Upper lobe of left lung (tissue), 6 donors: ENCODE measurements around the gene HK2. TPM values are rescaled to one million over a fixed set of nuclear protein-coding genes. Genes with fewer than 3 reads are reported as not detected.

Experiments
- ATAC-seq, 2 donors: fragments of 200-7000 bp; cut with Tn5 transposase; one replicate each; pipeline ENCODE4 v1.9.1; 2022; ENCODE audit warnings: mild to moderate bottlenecking in 2 of 2, moderate library complexity in 2 of 2; ENCODE audit not compliant: low FRiP score in 2 of 2
- DNase-seq, 2 donors: peaks; one replicate each; pipeline ENCODE4 v3.0.0-alpha.2; 2019 to 2020
- H3K27ac ChIP-seq, 4 donors: fragments of 200-600 bp; sonication (generic); one replicate each; pipeline ENCODE4 v1.5.1; 2016 to 2019
- H3K27me3 ChIP-seq, 4 donors: fragments of 200-600 bp; sonication (generic); one replicate each; pipeline ENCODE4 v1.5.1; 2017 to 2019
- H3K36me3 ChIP-seq, 4 donors: fragments of 200-600 bp; sonication (generic); one replicate each; pipeline ENCODE4 v1.5.1; 2016 to 2019
- H3K4me1 ChIP-seq, 4 donors: fragments of 200-600 bp; sonication (generic); one replicate each; pipeline ENCODE4 v1.5.1; 2018 to 2019
- H3K4me3 ChIP-seq, 4 donors: fragments of 200-600 bp; sonication (generic); one replicate each; pipeline ENCODE4 v1.5.1; 2017 to 2019; ENCODE audit warnings: mild to moderate bottlenecking in 2 of 4, moderate library complexity in 1 of 4
- H3K9me3 ChIP-seq, 4 donors: fragments of 200-600 bp; sonication (generic); one replicate each; pipeline ENCODE4 v1.5.1; 2018 to 2019
- CTCF ChIP-seq, 6 experiments: fragments of 450-650 bp in 4 of 6; fragments of 200-600 bp in 2 of 6; sonication (generic) in 2 of 6; IDR thresholded peaks; one replicate each; pipeline ENCODE4 v1.5.1; 2016 to 2019; ENCODE audit warnings: antibody characterized with exemption in 6 of 6
- EP300 ChIP-seq, 4 donors: sonication (generic); formaldehyde crosslinking; IDR thresholded peaks; one replicate each; pipeline ENCODE4 v1.5.1; 2017; ENCODE audit warnings: antibody characterized with exemption in 4 of 4, control low read depth in 2 of 4
- POLR2A ChIP-seq, 4 donors: fragments of 450-650 bp; IDR thresholded peaks; one replicate each; pipeline ENCODE4 v1.5.1; 2016 to 2017; ENCODE audit warnings: antibody characterized with exemption in 4 of 4, mild to moderate bottlenecking in 2 of 4
- POLR2AphosphoS5 ChIP-seq, 2 donors: sonication (generic); formaldehyde crosslinking; IDR thresholded peaks; one replicate each; pipeline ENCODE4 v1.5.1; 2017; ENCODE audit warnings: antibody characterized with exemption in 2 of 2
- WGBS, 2 donors: methylation state at CpG; one replicate each; pipeline ENCODE4 v1.1.5; 2017 to 2018; 5-methylcytosine and 5-hydroxymethylcytosine counted together
- total RNA-seq, 6 donors: library from RNA; depleted of rRNA in 4 of 6; stranded (reverse); fragments of >200 nt in 4 of 6; gene quantifications; one replicate each; pipeline versions ENCODE4 v1.1.0 to v1.2.1, GENCODE V29; 2016 to 2021
- donor health status: DM: no; HTN: no; CAD: no; lungs with moderate emphysema.
- donor health status: DM: no; HTN: yes; CAD: no; lungs with severe emphysema.

The HK2 gene
- total RNA-seq, 6 donors from 2014 or later, result 29.0 to 98.8 (median 39.7) TPM

GRCh38 chr2:74857215-74857614 is 23.3 kb downstream of the HK2 start:
- H3K36me3 ChIP-seq, result no peaks in the 10 kb centered on the region
- H3K4me3 ChIP-seq, result no peak overlapping the region
- no peaks in the 10 kb centered on the region for H3K27me3 ChIP-seq
- TF ChIP-seq EP300 (IDR thresholded peaks at IDR 0.05), result no peak
- TF ChIP-seq POLR2AphosphoS5 (IDR thresholded peaks at IDR 0.05), result no peak
- H3K4me1 ChIP-seq, result peaks cover 10 to 57% (median 25%) of the 10 kb centered on the region in 4 donors
- DNase-seq, result no peak
- H3K9me3 ChIP-seq, result no peaks in the 10 kb centered on the region
- H3K27ac ChIP-seq, result peak overlapping the region; percentile 0 to 59 (median 30)
- 92 to 93% methylated on average over 4 of the region's 4 CpGs for WGBS, 2 donors
- no peak for ATAC-seq

- Histone ChIP-seq H3K4me1 (peaks cover 10 to 61% (median 28%) of the 10 kb centered on the region in 4 donors), H3K4me3 (no peak overlapping the region), H3K27ac (peak overlapping the region in 2 of 4 donors; percentile 34 to 59), H3K36me3 (no peaks in the 10 kb centered on the region), H3K27me3 (no peaks in the 10 kb centered on the region), H3K9me3 (no peaks in the 10 kb centered on the region)
- 93 to 94% methylated on average over 8 of the region's 8 CpGs for WGBS, 2 donors
- TF ChIP-seq POLR2A (IDR thresholded peaks at IDR 0.05), result no peak
- no peak for TF ChIP-seq CTCF (IDR thresholded peaks at IDR 0.05)
- no peak for TF ChIP-seq EP300 (IDR thresholded peaks at IDR 0.05)
- TF ChIP-seq POLR2AphosphoS5 (IDR thresholded peaks at IDR 0.05), result no peak
- ATAC-seq (no peak), DNase-seq (no peak)
Measured at GRCh38 chr2:74857725-74858124, 23.8 kb downstream of the HK2 start.

- ATAC-seq, result no peak
- Histone ChIP-seq H3K27me3 (no peaks in the 10 kb centered on the region), H3K36me3 (no peaks in the 10 kb centered on the region), H3K9me3 (no peaks in the 10 kb centered on the region), H3K27ac (peak overlapping the region in 1 of 4 donors; percentile 59), H3K4me3 (no peak overlapping the region), H3K4me1 (peaks cover 10 to 66% (median 30%) of the 10 kb centered on the region in 4 donors)
- no peak for DNase-seq
- 70 to 79% methylated on average over 3 of the region's 3 CpGs for WGBS, 2 donors
- TF ChIP-seq POLR2A (IDR thresholded peaks at IDR 0.05) (no peak), CTCF (IDR thresholded peaks at IDR 0.05) (no peak), POLR2AphosphoS5 (IDR thresholded peaks at IDR 0.05) (no peak), EP300 (IDR thresholded peaks at IDR 0.05) (no peak)
Measured at GRCh38 chr2:74858281-74858680, 24.4 kb downstream of the HK2 start.

GRCh38 chr2:74860079-74860478 is 26.2 kb downstream of the HK2 start:
- TF ChIP-seq EP300 (IDR thresholded peaks at IDR 0.05) (no peak), POLR2AphosphoS5 (IDR thresholded peaks at IDR 0.05) (no peak), POLR2A (IDR thresholded peaks at IDR 0.05) (no peak), CTCF (IDR thresholded peaks at IDR 0.05) (no peak)
- ATAC-seq, result no peak

GRCh38 chr2:74860521-74860920 is 26.6 kb downstream of the HK2 start:
- DNase-seq, result no peak
- ATAC-seq, result no peak
- Histone ChIP-seq H3K4me1 (peaks cover 11 to 73% (median 35%) of the 10 kb centered on the region in 4 donors), H3K27me3 (no peaks in the 10 kb centered on the region), H3K27ac (peak overlapping the region in 2 of 4 donors; percentile 30 to 47), H3K4me3 (no peak overlapping the region), H3K36me3 (no peaks in the 10 kb centered on the region), H3K9me3 (no peaks in the 10 kb centered on the region)
- 35 to 48% methylated on average over 3 of the region's 3 CpGs for WGBS, 2 donors
- TF ChIP-seq POLR2A (IDR thresholded peaks at IDR 0.05) (no peak), EP300 (IDR thresholded peaks at IDR 0.05) (no peak), CTCF (IDR thresholded peaks at IDR 0.05) (no peak), POLR2AphosphoS5 (IDR thresholded peaks at IDR 0.05) (no peak)

More at GRCh38 chr2:74860079-74860478, 26.2 kb downstream of the HK2 start:
- H3K36me3 ChIP-seq, result no peaks in the 10 kb centered on the region
- no peak for DNase-seq
- H3K4me1 ChIP-seq, result peaks cover 10 to 73% (median 36%) of the 10 kb centered on the region in 4 donors
- WGBS, 2 donors, result 89 to 95% methylated on average over 3 of the region's 3 CpGs
- H3K27me3 ChIP-seq, result no peaks in the 10 kb centered on the region
- no peak overlapping the region for H3K27ac ChIP-seq
- no peak overlapping the region for H3K4me3 ChIP-seq
- no peaks in the 10 kb centered on the region for H3K9me3 ChIP-seq
